ENCODE results near the gene ELN.

DNA sequence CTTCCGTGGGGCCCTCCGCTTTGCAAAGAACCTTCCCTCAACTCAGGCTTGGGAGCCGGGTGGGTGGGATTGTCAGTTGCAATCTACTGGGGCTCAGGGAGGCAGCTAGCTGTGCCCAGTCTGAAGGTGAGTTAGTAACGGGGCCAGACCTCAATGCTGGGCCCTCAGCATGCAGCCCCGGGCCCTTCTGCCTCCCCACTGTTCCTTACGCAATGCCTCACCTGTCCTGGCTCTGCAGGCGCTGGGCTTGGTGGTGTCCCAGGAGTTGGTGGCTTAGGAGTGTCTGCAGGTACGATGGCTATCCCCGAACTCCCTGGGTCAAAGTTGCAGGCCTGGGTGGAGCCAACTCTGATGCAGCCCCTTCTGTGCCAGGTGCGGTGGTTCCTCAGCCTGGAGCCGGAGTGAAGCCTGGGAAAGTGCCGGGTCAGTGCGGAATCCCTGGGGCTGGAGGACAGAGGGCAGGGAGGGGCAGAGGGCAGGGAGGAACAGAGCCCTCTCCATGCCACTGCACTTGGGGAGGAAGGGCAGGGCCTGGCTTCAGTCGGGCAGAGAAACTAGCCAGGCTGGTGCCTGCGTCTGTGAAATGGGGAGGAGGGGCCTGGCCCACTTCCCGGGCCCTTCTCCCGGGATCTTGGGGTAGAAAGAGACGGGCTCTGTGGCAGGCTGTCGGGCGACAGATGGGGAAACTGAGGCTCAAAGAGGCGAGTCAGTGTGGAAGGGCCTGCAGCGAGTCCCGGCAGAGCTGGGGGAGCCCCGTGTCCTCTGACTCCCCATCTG is 15.0 kb downstream of the ELN start:
- TF ChIP-seq, protein P1, sequence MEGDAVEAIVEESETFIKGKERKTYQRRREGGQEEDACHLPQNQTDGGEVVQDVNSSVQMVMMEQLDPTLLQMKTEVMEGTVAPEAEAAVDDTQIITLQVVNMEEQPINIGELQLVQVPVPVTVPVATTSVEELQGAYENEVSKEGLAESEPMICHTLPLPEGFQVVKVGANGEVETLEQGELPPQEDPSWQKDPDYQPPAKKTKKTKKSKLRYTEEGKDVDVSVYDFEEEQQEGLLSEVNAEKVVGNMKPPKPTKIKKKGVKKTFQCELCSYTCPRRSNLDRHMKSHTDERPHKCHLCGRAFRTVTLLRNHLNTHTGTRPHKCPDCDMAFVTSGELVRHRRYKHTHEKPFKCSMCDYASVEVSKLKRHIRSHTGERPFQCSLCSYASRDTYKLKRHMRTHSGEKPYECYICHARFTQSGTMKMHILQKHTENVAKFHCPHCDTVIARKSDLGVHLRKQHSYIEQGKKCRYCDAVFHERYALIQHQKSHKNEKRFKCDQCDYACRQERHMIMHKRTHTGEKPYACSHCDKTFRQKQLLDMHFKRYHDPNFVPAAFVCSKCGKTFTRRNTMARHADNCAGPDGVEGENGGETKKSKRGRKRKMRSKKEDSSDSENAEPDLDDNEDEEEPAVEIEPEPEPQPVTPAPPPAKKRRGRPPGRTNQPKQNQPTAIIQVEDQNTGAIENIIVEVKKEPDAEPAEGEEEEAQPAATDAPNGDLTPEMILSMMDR (IDR thresholded peaks at IDR 0.05) = no peak
- no peak for TF ChIP-seq POLR2A (IDR thresholded peaks at IDR 0.05)
